SJSA1 (cell line): ENCODE data around the gene OR2AG2. TPM values are rescaled to one million over a fixed set of nuclear protein-coding genes. Genes with fewer than 3 reads are reported as not detected.
"Not testable (repeated sequence)": the region's sequence is repeated elsewhere in the genome, so short reads cannot be mapped to it uniquely, and the experiment has no call there.

Experiments
- DNase-seq, 2 experiments: peaks; one replicate each; pipeline ENCODE4 v3.0.0-alpha.2; 2015 to 2020; ENCODE audit warnings: low spot score in 2 of 2, low read depth in 1 of 2
- H3K27ac ChIP-seq: fragments of 250-450 bp; sonication (Bioruptor Pico); 2 replicates; pipeline ENCODE4 v1.5.1; 2020; ENCODE audit warnings: mild to moderate bottlenecking, moderate library complexity
- H3K27me3 ChIP-seq: fragments of 250-450 bp; sonication (Bioruptor Pico); replicated peaks from 2 replicates; pipeline ENCODE4 v1.5.1; 2020; ENCODE audit warnings: mild to moderate bottlenecking, moderate library complexity
- H3K36me3 ChIP-seq: fragments of 250-450 bp; sonication (Bioruptor Pico); 2 replicates; pipeline ENCODE4 v1.5.1; 2020; ENCODE audit warnings: mild to moderate bottlenecking
- H3K4me1 ChIP-seq: fragments of 250-450 bp; sonication (Bioruptor Pico); replicated peaks from 2 replicates; pipeline ENCODE4 v1.6.1; 2021; ENCODE audit warnings: mild to moderate bottlenecking
- H3K4me3 ChIP-seq: fragments of 250-450 bp; sonication (Bioruptor Pico); 2 replicates; pipeline ENCODE4 v1.5.1; 2020; ENCODE audit warnings: mild to moderate bottlenecking
- H3K9me3 ChIP-seq: fragments of 250-450 bp; sonication (Bioruptor Pico); replicated peaks from 2 replicates; pipeline ENCODE4 v1.5.1; 2020; ENCODE audit warnings: mild to moderate bottlenecking
- total RNA-seq: library from RNA; depleted of rRNA; stranded (reverse); fragments of >200 nt; shearing (Covaris generic); gene quantifications from 2 replicates; pipeline ENCODE4 v1.2.3, GENCODE V29; 2014; rRNA removed

Gene OR2AG2
- not detected in 2 replicates for total RNA-seq

- H3K4me1 ChIP-seq, result no peaks in the 10 kb centered on the region
- H3K27ac ChIP-seq, result no peak within 1 kb of the TSS
- no peak within 1 kb of the TSS for H3K4me3 ChIP-seq
- H3K9me3 ChIP-seq, result no peaks in the 10 kb centered on the region
- DNase-seq, result no peak
- no peaks in the 10 kb centered on the region for H3K36me3 ChIP-seq
- no peaks in the 10 kb centered on the region for H3K27me3 ChIP-seq
These were observed at the start of gene OR2AG2 for GRCh38 chr11:6771926-6772893. OR2AG2 (minus strand) TSS chr11:6771976; CDS start chr11:6768957, 3,019 bp downstream.

- Histone ChIP-seq H3K9me3 (no peaks in the 10 kb centered on the region), H3K4me3 (no peak overlapping the region), H3K27me3 (no peaks in the 10 kb centered on the region), H3K4me1 (no peaks in the 10 kb centered on the region), H3K27ac (no peak overlapping the region), H3K36me3 (no peaks in the 10 kb centered on the region)
- no peak for DNase-seq
These were observed 47.2 kb upstream of the OR2AG2 start for GRCh38 chr11:6818967-6819366.

GRCh38 chr11:6817694-6818093, 45.9 kb upstream of the OR2AG2 start:
- Histone ChIP-seq H3K4me3 (no peak overlapping the region), H3K27ac (no peak overlapping the region), H3K4me1 (no peaks in the 10 kb centered on the region), H3K9me3 (no peaks in the 10 kb centered on the region), H3K36me3 (no peaks in the 10 kb centered on the region), H3K27me3 (no peaks in the 10 kb centered on the region)
- DNase-seq, result no peak

- DNase-seq, result no peak
- H3K27me3 ChIP-seq, result no peaks in the 10 kb centered on the region
- no peaks in the 10 kb centered on the region for H3K36me3 ChIP-seq
- no peaks in the 10 kb centered on the region for H3K4me1 ChIP-seq
- no peak overlapping the region for H3K4me3 ChIP-seq
- H3K9me3 ChIP-seq, result no peaks in the 10 kb centered on the region
- H3K27ac ChIP-seq, result no peak overlapping the region
These were observed 41.9 kb upstream of the OR2AG2 start for GRCh38 chr11:6813656-6814055.

- Histone ChIP-seq H3K27me3 (no peaks in the 10 kb centered on the region), H3K4me3 (no peak overlapping the region), H3K4me1 (no peaks in the 10 kb centered on the region), H3K36me3 (no peaks in the 10 kb centered on the region), H3K9me3 (no peaks in the 10 kb centered on the region), H3K27ac (no peak overlapping the region)
- DNase-seq, result peak in 1 of 2 experiments; percentile 5
These were observed 40.7 kb upstream of the OR2AG2 start for GRCh38 chr11:6812390-6813005.

GRCh38 chr11:6801075-6801474, 29.3 kb upstream of the OR2AG2 start:
- not testable (repeated sequence) for DNase-seq, H3K36me3 ChIP-seq, H3K27ac ChIP-seq, H3K4me3 ChIP-seq, H3K4me1 ChIP-seq, H3K9me3 ChIP-seq, H3K27me3 ChIP-seq

- Histone ChIP-seq H3K36me3 (no peaks in the 10 kb centered on the region), H3K4me1 (no peaks in the 10 kb centered on the region), H3K4me3 (no peak within 1 kb of the TSS), H3K27ac (no peak within 1 kb of the TSS), H3K27me3 (no peaks in the 10 kb centered on the region), H3K9me3 (no peaks in the 10 kb centered on the region)
- no peak for DNase-seq
These were observed 27.6 kb upstream of the OR2AG2 start, which contains the start of gene OR6A2 for GRCh38 chr11:6799402-6799801. OR6A2 (minus strand) TSS chr11:6799689; CDS start chr11:6795708, 3,981 bp downstream.

GRCh38 chr11:6794639-6795038, 22.9 kb upstream of the OR2AG2 start:
- DNase-seq, result no peak
- Histone ChIP-seq H3K27ac (no peak overlapping the region), H3K4me1 (no peaks in the 10 kb centered on the region), H3K4me3 (no peak overlapping the region), H3K27me3 (no peaks in the 10 kb centered on the region), H3K9me3 (no peaks in the 10 kb centered on the region), H3K36me3 (no peaks in the 10 kb centered on the region)

- Histone ChIP-seq H3K27ac (no peak overlapping the region), H3K27me3 (no peaks in the 10 kb centered on the region), H3K9me3 (no peaks in the 10 kb centered on the region), H3K36me3 (no peaks in the 10 kb centered on the region), H3K4me3 (no peak overlapping the region), H3K4me1 (no peaks in the 10 kb centered on the region)
- DNase-seq, result no peak
These were observed 18.8 kb upstream of the OR2AG2 start for GRCh38 chr11:6790546-6790945.

GRCh38 chr11:6782720-6783119, 10.9 kb upstream of the OR2AG2 start, which contains the start of gene OR2AG1:
OR2AG1 (plus strand) TSS chr11:6783020; CDS start chr11:6785038, 2,018 bp downstream.
- Histone ChIP-seq H3K36me3 (no peaks in the 10 kb centered on the region), H3K4me3 (no peak within 1 kb of the TSS), H3K9me3 (no peaks in the 10 kb centered on the region), H3K4me1 (no peaks in the 10 kb centered on the region), H3K27me3 (no peaks in the 10 kb centered on the region), H3K27ac (no peak within 1 kb of the TSS)
- no peak for DNase-seq

GRCh38 chr11:6780829-6781228, 9.1 kb upstream of the OR2AG2 start:
- Histone ChIP-seq H3K36me3 (no peaks in the 10 kb centered on the region), H3K4me3 (no peak overlapping the region), H3K4me1 (no peaks in the 10 kb centered on the region), H3K27me3 (no peaks in the 10 kb centered on the region), H3K9me3 (no peaks in the 10 kb centered on the region), H3K27ac (no peak overlapping the region)
- DNase-seq, result no peak

GRCh38 chr11:6778518-6778917, 6.7 kb upstream of the OR2AG2 start:
- Histone ChIP-seq H3K27me3 (no peaks in the 10 kb centered on the region), H3K4me3 (no peak overlapping the region), H3K4me1 (no peaks in the 10 kb centered on the region), H3K9me3 (no peaks in the 10 kb centered on the region), H3K36me3 (no peaks in the 10 kb centered on the region), H3K27ac (no peak overlapping the region)
- no peak for DNase-seq

- H3K9me3 ChIP-seq, result no peaks in the 10 kb centered on the region
- DNase-seq, result peak in 1 of 2 experiments; percentile 3
- H3K27ac ChIP-seq, result no peak overlapping the region
- no peaks in the 10 kb centered on the region for H3K36me3 ChIP-seq
- H3K27me3 ChIP-seq, result no peaks in the 10 kb centered on the region
- no peak overlapping the region for H3K4me3 ChIP-seq
- no peaks in the 10 kb centered on the region for H3K4me1 ChIP-seq
These were observed 14.3 kb downstream of the OR2AG2 start for GRCh38 chr11:6757373-6757967.

GRCh38 chr11:6755953-6756347, 15.8 kb downstream of the OR2AG2 start:
- Histone ChIP-seq H3K4me1 (no peaks in the 10 kb centered on the region), H3K4me3 (no peak overlapping the region), H3K36me3 (no peaks in the 10 kb centered on the region), H3K27ac (no peak overlapping the region), H3K27me3 (no peaks in the 10 kb centered on the region), H3K9me3 (no peaks in the 10 kb centered on the region)
- DNase-seq, result no peak
